PC-3 (cell line): ENCODE data around the gene SSR2.

Experiments
- EZH2 ChIP-seq: fragments of 300-600 bp; sonication (generic); IDR thresholded peaks from one replicate; pipeline ENCODE4 v1.6.1; 2017; ENCODE audit warnings: antibody characterized with exemption, mild to moderate bottlenecking, low read length; ENCODE audit not compliant: unreplicated experiment
- TF ChIP-seq, protein P1 (sequence below): fragments of 300-600 bp; sonication (generic); conservative IDR thresholded peaks from 2 replicates; pipeline ENCODE4 v1.5.1; 2017; ENCODE audit warnings: antibody characterized with exemption, low read depth, mild to moderate bottlenecking, low read length

- TF ChIP-seq, protein P1, sequence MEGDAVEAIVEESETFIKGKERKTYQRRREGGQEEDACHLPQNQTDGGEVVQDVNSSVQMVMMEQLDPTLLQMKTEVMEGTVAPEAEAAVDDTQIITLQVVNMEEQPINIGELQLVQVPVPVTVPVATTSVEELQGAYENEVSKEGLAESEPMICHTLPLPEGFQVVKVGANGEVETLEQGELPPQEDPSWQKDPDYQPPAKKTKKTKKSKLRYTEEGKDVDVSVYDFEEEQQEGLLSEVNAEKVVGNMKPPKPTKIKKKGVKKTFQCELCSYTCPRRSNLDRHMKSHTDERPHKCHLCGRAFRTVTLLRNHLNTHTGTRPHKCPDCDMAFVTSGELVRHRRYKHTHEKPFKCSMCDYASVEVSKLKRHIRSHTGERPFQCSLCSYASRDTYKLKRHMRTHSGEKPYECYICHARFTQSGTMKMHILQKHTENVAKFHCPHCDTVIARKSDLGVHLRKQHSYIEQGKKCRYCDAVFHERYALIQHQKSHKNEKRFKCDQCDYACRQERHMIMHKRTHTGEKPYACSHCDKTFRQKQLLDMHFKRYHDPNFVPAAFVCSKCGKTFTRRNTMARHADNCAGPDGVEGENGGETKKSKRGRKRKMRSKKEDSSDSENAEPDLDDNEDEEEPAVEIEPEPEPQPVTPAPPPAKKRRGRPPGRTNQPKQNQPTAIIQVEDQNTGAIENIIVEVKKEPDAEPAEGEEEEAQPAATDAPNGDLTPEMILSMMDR: no peak
- no peak for TF ChIP-seq EZH2
Observed at GRCh38 chr1:156012051-156012817, 8.5 kb downstream of the SSR2 start.
